HepG2 (cell line): ENCODE measurements around the gene UGT1A3. TPM values are rescaled to one million over a fixed set of nuclear protein-coding genes. Genes with fewer than 3 reads are reported as not detected.

ENCODE experiments used
- CBFB ChIP-seq: sonication (generic); formaldehyde crosslinking; IDR thresholded peaks from 2 replicates; pipeline ENCODE4 v1.4.0; 2020; ENCODE audit warnings: missing genetic modification reagents
- EP300 ChIP-seq, 3 experiments: sonication (generic) in 1 of 3; formaldehyde crosslinking in 1 of 3; IDR thresholded peaks; 2 replicates each; pipeline versions ENCODE4 v1.5.1 to v1.6.1; 2011 to 2020; ENCODE audit warnings: low read depth in 2 of 3, low read length in 2 of 3, borderline replicate concordance in 1 of 3, improper control_type of control experiment in 1 of 3, mild to moderate bottlenecking in 1 of 3, missing genetic modification reagents in 1 of 3, moderate library complexity in 1 of 3
- GATAD2A ChIP-seq: IDR thresholded peaks from 2 replicates; pipeline ENCODE4 v1.6.1; 2016
- IRF2 ChIP-seq: IDR thresholded peaks from 2 replicates; pipeline ENCODE4 v1.6.1; 2018; ENCODE audit warnings: missing genetic modification reagents, missing compliant biosample characterization
- KDM2A ChIP-seq: sonication (generic); formaldehyde crosslinking; IDR thresholded peaks from 2 replicates; pipeline ENCODE4 v1.4.0; 2020; ENCODE audit warnings: low read depth, missing genetic modification reagents, borderline replicate concordance
- RAD21 ChIP-seq: fragments of 450-650 bp; formaldehyde crosslinking; IDR thresholded peaks from 2 replicates; pipeline ENCODE4 v1.5.0; 2020; ENCODE audit warnings: mild to moderate bottlenecking
- RXRA ChIP-seq: sonication (generic); formaldehyde crosslinking; IDR thresholded peaks from 2 replicates; pipeline ENCODE4 v1.5.1; 2020; ENCODE audit warnings: missing genetic modification reagents
- RXRB ChIP-seq: IDR thresholded peaks from 2 replicates; pipeline ENCODE4 v1.6.1; 2016; ENCODE audit warnings: borderline replicate concordance, missing genetic modification reagents, missing compliant biosample characterization
- TFDP2 ChIP-seq: sonication (generic); formaldehyde crosslinking; IDR thresholded peaks from 2 replicates; pipeline ENCODE4 v1.4.0; 2020; ENCODE audit warnings: missing genetic modification reagents
- TMF1 ChIP-seq: sonication (generic); formaldehyde crosslinking; IDR thresholded peaks from 2 replicates; pipeline ENCODE4 v1.8.1; 2022; ENCODE audit warnings: low read depth, missing genetic modification reagents
- ZFP90 ChIP-seq: sonication (generic); formaldehyde crosslinking; IDR thresholded peaks from 2 replicates; pipeline ENCODE4 v1.8.0; 2022; ENCODE audit warnings: missing genetic modification reagents, mild to moderate bottlenecking, inconsistent platforms, borderline replicate concordance
- ZFX ChIP-seq: sonication (generic); formaldehyde crosslinking; IDR thresholded peaks from 2 replicates; pipeline ENCODE4 v1.4.0; 2020; ENCODE audit warnings: mild to moderate bottlenecking, low read depth, missing genetic modification reagents, moderate library complexity
- ZNF263 ChIP-seq: sonication (generic); formaldehyde crosslinking; IDR thresholded peaks from 2 replicates; pipeline ENCODE4 v1.4.0; 2020; ENCODE audit warnings: missing genetic modification reagents
- ZNF274 ChIP-seq: sonication (generic); formaldehyde crosslinking; IDR thresholded peaks from 2 replicates; pipeline ENCODE4 v1.5.1; 2020; ENCODE audit warnings: mild to moderate bottlenecking, missing genetic modification reagents
- ZNF33B ChIP-seq: sonication (generic); formaldehyde crosslinking; IDR thresholded peaks from 2 replicates; pipeline ENCODE4 v1.5.1; 2020; ENCODE audit warnings: mild to moderate bottlenecking, missing genetic modification reagents
- ZNF501 ChIP-seq: sonication (generic); formaldehyde crosslinking; IDR thresholded peaks from 2 replicates; pipeline ENCODE4 v1.5.1; 2020; ENCODE audit warnings: mild to moderate bottlenecking, moderate library complexity, missing genetic modification reagents
- ZNF672 ChIP-seq: sonication (generic); formaldehyde crosslinking; IDR thresholded peaks from 2 replicates; pipeline ENCODE4 v1.8.1; 2022; ENCODE audit warnings: missing genetic modification reagents
- ZNF720 ChIP-seq: sonication (generic); formaldehyde crosslinking; IDR thresholded peaks from 2 replicates; pipeline ENCODE4 v1.4.0; 2020; ENCODE audit warnings: missing genetic modification reagents
- ZNF782 ChIP-seq: sonication (generic); formaldehyde crosslinking; IDR thresholded peaks from 2 replicates; pipeline ENCODE4 v1.4.0; 2020; ENCODE audit warnings: missing genetic modification reagents, mild to moderate bottlenecking, borderline replicate concordance
- polyA plus RNA-seq, 8 experiments: library from polyadenylated mRNA; depleted of rRNA in 3 of 8; stranded (reverse) in 7 of 8; unstranded in 1 of 8; fragments of >200 nt; fragmentation: Illumina TruSeq in 4 of 8; extraction: Trizol in 4 of 8; gene quantifications; 2 replicates each; pipeline versions ENCODE4 v1.2.1 to v1.2.3, GENCODE V29; 2011 to 2016; ENCODE audit warnings: low read depth in 4 of 8, missing spikeins in 1 of 8, mixed read lengths in 1 of 8; ENCODE audit not compliant: insufficient read depth in 1 of 8
- total RNA-seq, 5 experiments: library from RNA; depleted of rRNA; stranded (reverse); fragments of >200 nt; fragmentation: Illumina TruSeq; extraction: Trizol; gene quantifications; 2 replicates each; pipeline ENCODE4 v1.2.3, GENCODE V29; 2016; ENCODE audit warnings: low read depth in 1 of 5
- TF ChIP-seq, protein P1 (sequence below): sonication (generic); formaldehyde crosslinking; IDR thresholded peaks from 2 replicates; pipeline ENCODE4 v1.4.0; 2020; ENCODE audit warnings: missing genetic modification reagents
- TF ChIP-seq, protein P2 (sequence below): sonication (generic); formaldehyde crosslinking; IDR thresholded peaks from 2 replicates; pipeline ENCODE4 v1.5.1; 2020; ENCODE audit warnings: mild to moderate bottlenecking, moderate library complexity, missing genetic modification reagents
- TF ChIP-seq, protein P3 (sequence below): sonication (generic); formaldehyde crosslinking; conservative IDR thresholded peaks from 2 replicates; pipeline ENCODE4 v1.4.0; 2020; ENCODE audit warnings: mild to moderate bottlenecking, missing genetic modification reagents, moderate library complexity

UGT1A3 gene
- total and polyA plus RNA-seq, 2 of the 13 experiments (the other 11 are each of a cell fraction or from before 2014, with no cell fraction given) = not detected

GRCh38 chr2:233711312-233712008 lies 17.4 kb upstream of the UGT1A3 start (continued):
- 0 out of 2 replicates have a peak, but pooled peaks have one; percentile 62 for TF ChIP-seq ZNF33B (CRISPR knock-in tag)
- TF ChIP-seq EP300 (IDR thresholded peaks at IDR 0.05; ENCODE audit: low read depth in 2 of 2, low read length in 2 of 2) = no peak
- no peak for TF ChIP-seq EP300 (CRISPR knock-in tag; IDR thresholded peaks at IDR 0.05; ENCODE audit: borderline replicate concordance)
- no peak for TF ChIP-seq ZNF672
- TF ChIP-seq RAD21 (CRISPR knock-in tag) = peak; percentile 86
- TF ChIP-seq, protein P1, sequence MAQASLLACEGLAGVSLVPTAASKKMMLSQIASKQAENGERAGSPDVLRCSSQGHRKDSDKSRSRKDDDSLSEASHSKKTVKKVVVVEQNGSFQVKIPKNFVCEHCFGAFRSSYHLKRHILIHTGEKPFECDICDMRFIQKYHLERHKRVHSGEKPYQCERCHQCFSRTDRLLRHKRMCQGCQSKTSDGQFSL (CRISPR knock-in tag) = no peak
- TF ChIP-seq GATAD2A (CRISPR knock-in tag) = 0 out of 2 replicates have a peak, but pooled peaks have one; percentile 33
- peak; percentile 45; the same call in 1 of the 2 replicates for TF ChIP-seq ZNF274 (CRISPR knock-in tag)
- peak; percentile 77 for TF ChIP-seq ZNF263 (CRISPR knock-in tag)
- TF ChIP-seq ZNF782 (CRISPR knock-in tag) = no peak
- TF ChIP-seq RXRA (CRISPR knock-in tag) = peak; percentile 45; the same call in 1 of the 2 replicates
- no peak for TF ChIP-seq ZNF720 (CRISPR knock-in tag)
- TF ChIP-seq, protein P2, sequence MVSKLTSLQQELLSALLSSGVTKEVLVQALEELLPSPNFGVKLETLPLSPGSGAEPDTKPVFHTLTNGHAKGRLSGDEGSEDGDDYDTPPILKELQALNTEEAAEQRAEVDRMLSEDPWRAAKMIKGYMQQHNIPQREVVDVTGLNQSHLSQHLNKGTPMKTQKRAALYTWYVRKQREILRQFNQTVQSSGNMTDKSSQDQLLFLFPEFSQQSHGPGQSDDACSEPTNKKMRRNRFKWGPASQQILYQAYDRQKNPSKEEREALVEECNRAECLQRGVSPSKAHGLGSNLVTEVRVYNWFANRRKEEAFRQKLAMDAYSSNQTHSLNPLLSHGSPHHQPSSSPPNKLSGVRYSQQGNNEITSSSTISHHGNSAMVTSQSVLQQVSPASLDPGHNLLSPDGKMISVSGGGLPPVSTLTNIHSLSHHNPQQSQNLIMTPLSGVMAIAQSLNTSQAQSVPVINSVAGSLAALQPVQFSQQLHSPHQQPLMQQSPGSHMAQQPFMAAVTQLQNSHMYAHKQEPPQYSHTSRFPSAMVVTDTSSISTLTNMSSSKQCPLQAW (CRISPR knock-in tag) = peak; percentile 61; the same call in 1 of the 2 replicates
- no peak for TF ChIP-seq CBFB (CRISPR knock-in tag)
- TF ChIP-seq ZFX = no peak
- no peak for TF ChIP-seq ZFP90 (CRISPR knock-in tag)
- 0 out of 2 replicates have a peak, but pooled peaks have one; percentile 22 for TF ChIP-seq IRF2 (CRISPR knock-in tag)
- peak; percentile 15; the same call in 1 of the 2 replicates for TF ChIP-seq RXRB (CRISPR knock-in tag)
- TF ChIP-seq KDM2A = peak; percentile 42; the same call in 1 of the 2 replicates
- TF ChIP-seq, protein P3, sequence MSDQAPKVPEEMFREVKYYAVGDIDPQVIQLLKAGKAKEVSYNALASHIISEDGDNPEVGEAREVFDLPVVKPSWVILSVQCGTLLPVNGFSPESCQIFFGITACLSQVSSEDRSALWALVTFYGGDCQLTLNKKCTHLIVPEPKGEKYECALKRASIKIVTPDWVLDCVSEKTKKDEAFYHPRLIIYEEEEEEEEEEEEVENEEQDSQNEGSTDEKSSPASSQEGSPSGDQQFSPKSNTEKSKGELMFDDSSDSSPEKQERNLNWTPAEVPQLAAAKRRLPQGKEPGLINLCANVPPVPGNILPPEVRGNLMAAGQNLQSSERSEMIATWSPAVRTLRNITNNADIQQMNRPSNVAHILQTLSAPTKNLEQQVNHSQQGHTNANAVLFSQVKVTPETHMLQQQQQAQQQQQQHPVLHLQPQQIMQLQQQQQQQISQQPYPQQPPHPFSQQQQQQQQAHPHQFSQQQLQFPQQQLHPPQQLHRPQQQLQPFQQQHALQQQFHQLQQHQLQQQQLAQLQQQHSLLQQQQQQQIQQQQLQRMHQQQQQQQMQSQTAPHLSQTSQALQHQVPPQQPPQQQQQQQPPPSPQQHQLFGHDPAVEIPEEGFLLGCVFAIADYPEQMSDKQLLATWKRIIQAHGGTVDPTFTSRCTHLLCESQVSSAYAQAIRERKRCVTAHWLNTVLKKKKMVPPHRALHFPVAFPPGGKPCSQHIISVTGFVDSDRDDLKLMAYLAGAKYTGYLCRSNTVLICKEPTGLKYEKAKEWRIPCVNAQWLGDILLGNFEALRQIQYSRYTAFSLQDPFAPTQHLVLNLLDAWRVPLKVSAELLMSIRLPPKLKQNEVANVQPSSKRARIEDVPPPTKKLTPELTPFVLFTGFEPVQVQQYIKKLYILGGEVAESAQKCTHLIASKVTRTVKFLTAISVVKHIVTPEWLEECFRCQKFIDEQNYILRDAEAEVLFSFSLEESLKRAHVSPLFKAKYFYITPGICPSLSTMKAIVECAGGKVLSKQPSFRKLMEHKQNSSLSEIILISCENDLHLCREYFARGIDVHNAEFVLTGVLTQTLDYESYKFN (CRISPR knock-in tag) = no peak
- TF ChIP-seq ZNF501 (CRISPR knock-in tag) = 0 out of 2 replicates have a peak, but pooled peaks have one; percentile 25
- TF ChIP-seq TMF1 (CRISPR knock-in tag) = no peak
- TF ChIP-seq TFDP2 (CRISPR knock-in tag) = no peak
